HUES64 (cell line): Measurements from ENCODE around the gene LHCGR.
"Not testable (repeated sequence)": the region's sequence is repeated elsewhere in the genome, so short reads cannot be mapped to it uniquely, and the experiment has no call there.

Experiments
- H3K27ac ChIP-seq: 2 replicates; pipeline ENCODE4 v1.7.0; 2013; ENCODE audit warnings: low read depth, low read length, inconsistent platforms
- H3K27me3 ChIP-seq: 2 replicates; pipeline ENCODE4 v1.6.1; 2013; ENCODE audit warnings: mild to moderate bottlenecking, low read length; ENCODE audit not compliant: insufficient read depth
- H3K36me3 ChIP-seq: 2 replicates; pipeline ENCODE4 v1.6.1; 2013; ENCODE audit warnings: mild to moderate bottlenecking, low read length; ENCODE audit not compliant: insufficient read depth
- H3K4me1 ChIP-seq: 2 replicates; pipeline ENCODE4 v1.6.1; 2013; ENCODE audit warnings: mild to moderate bottlenecking, low read length, moderate library complexity; ENCODE audit not compliant: insufficient read depth
- H3K4me3 ChIP-seq: 2 replicates; pipeline ENCODE4 v1.5.1; 2013; ENCODE audit warnings: mild to moderate bottlenecking, low read length, moderate library complexity
- H3K9ac ChIP-seq: 2 replicates; pipeline ENCODE4 v1.6.1; 2013; ENCODE audit warnings: mild to moderate bottlenecking, low read depth, low read length
- H3K9me3 ChIP-seq: 2 replicates; pipeline ENCODE4 v1.6.1; 2013; ENCODE audit warnings: low read depth, low read length; ENCODE audit not compliant: insufficient read depth
- WGBS: fragments of 150-250, 120-280 bp; methylation state at CpG from one replicate; pipeline ENCODE4 v1.1.7; 2013; ENCODE audit warnings: missing lambda C conversion rate; 5-methylcytosine and 5-hydroxymethylcytosine counted together

LHCGR gene

DNA sequence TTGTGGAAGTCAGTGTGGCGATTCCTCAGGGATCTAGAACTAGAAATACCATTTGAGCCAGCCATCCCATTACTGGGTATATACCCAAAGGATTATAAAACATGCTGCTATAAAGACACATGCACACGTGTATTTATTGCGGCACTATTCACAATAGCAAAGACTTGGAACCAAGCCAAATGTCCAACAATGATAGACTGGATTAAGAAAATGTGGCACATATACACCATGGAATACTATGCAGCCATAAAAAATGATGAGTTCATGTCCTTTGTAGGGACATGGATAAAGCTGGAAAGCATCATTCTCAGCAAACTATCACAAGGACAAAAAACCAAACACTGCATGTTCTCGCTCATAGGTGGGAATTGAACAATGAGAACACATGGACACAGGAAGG, 16.3 kb downstream of the LHCGR start:
- H3K27ac ChIP-seq, H3K36me3 ChIP-seq, H3K4me3 ChIP-seq, H3K27me3 ChIP-seq, H3K9ac ChIP-seq, H3K4me1 ChIP-seq, H3K9me3 ChIP-seq: not testable (repeated sequence)
- WGBS, result 83% methylated on average over 1 of the region's 4 CpGs

DNA sequence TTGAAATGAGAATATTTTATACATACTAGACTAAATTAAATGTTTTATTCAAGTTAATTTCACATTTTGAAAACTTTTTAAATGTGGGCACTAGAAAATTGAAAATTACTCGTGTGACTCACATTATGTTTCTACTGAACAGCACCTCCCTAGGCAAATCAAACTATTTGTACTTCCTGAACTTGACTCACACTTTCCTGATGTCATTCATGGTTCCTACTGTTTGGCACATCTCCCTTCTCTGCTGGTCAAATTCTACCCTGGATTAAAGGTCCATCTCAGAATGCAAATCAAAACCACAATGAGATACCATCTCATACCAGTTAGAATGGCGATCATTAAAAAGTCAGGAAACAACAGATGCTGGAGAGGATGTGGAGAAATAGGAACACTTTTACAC, 16.7 kb downstream of the LHCGR start:
- Histone ChIP-seq H3K27ac (no peak overlapping the region), H3K9me3 (no peaks in the 10 kb centered on the region), H3K4me1 (no peaks in the 10 kb centered on the region), H3K36me3 (no peaks in the 10 kb centered on the region), H3K9ac (no peak overlapping the region), H3K4me3 (no peak overlapping the region), H3K27me3 (no peaks in the 10 kb centered on the region)
- 93% methylated on average over 1 of the region's 2 CpGs for WGBS

DNA sequence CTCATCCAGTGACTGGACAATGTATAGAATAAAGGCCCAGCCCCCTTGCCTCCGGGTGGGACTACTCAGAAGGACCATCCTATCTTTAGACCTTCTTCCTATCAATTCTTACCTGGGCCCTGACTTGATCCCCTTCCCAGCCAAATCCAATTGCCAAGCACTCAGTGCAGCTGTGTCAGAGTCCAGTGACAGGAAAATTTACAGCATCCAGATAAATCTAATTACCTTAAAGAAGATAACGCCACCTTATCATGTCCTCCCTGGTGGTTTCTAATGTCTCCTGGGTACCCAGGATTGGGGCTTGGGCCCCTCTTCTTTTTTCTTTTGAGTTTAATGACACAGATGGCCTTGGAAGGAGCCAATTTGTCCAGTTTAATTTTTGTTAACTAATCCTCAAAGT, 19.3 kb downstream of the LHCGR start:
- no peak overlapping the region for H3K9ac ChIP-seq
- no peak overlapping the region for H3K4me3 ChIP-seq
- H3K4me1 ChIP-seq, result peaks cover 6% of the 10 kb centered on the region; the same call in 1 of the 2 replicates
- no peak overlapping the region for H3K27ac ChIP-seq
- 95% methylated on average over 2 of the region's 2 CpGs for WGBS
- H3K27me3 ChIP-seq, result no peaks in the 10 kb centered on the region
- H3K9me3 ChIP-seq, result no peaks in the 10 kb centered on the region
- H3K36me3 ChIP-seq, result no peaks in the 10 kb centered on the region

DNA sequence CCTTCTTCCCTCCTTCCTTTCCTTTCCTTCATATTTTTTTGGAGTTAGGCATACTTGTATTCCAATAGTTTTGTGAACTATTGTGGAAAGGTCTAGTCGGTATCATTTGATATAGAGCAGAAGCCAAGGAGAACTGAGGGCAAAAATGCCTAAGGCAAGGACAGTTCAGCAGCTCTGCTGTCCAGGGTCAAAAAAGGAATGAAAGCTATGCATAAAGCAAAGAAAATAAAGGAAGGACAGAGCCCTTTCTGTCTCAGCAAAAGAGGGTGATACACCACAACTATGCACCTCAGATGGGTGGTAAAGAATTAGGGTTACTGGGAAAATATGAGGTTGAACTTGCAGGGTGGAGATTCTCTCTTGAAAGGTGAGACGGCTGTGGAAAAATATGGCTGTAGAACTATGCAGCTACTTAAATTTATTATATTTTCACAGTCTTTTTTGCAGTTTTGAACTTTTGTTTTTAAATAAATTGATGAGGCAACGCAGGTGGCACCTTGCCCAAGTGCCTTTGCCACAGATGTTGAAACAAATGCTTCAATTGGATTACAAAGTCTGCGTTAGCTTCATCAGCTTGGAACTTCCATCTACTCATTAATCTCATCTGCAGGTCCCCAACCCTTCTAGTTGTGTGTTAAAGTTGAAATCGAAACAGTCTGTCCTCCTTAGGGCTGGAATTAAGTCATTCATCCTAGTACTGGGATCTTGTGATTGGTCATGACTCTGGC, 20.8 kb downstream of the LHCGR start:
- Histone ChIP-seq H3K9ac (no peak overlapping the region), H3K27ac (no peak overlapping the region), H3K9me3 (no peaks in the 10 kb centered on the region), H3K27me3 (no peaks in the 10 kb centered on the region), H3K4me3 (no peak overlapping the region), H3K36me3 (no peaks in the 10 kb centered on the region), H3K4me1 (peaks cover 17% of the 10 kb centered on the region)
- WGBS, result 98% methylated on average over 4 of the region's 5 CpGs

DNA sequence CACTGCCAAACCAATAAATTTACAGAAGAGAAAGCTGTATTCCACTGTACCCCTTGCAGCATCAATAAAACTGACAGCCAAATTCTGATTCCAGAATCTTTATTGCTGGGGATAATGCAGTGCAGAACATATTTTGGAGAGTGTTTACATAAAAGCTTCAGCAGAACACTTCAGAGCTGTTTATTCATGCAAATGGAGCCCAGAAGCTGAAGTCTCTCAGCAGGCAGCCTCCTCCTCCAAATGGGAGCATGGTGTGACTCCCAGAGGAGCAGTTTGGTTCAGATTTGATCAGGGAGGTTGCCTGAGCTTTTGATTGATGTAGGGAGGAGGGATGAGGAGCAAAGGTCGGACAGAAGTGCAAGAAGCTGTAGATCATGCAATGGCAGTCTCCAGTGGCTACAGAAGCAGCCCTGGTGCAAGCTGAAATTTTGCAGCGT, 22.4 kb downstream of the LHCGR start:
- Histone ChIP-seq H3K9ac (no peak overlapping the region), H3K36me3 (no peaks in the 10 kb centered on the region), H3K4me3 (no peak overlapping the region), H3K4me1 (peaks cover 34% of the 10 kb centered on the region), H3K27ac (no peak overlapping the region), H3K27me3 (no peaks in the 10 kb centered on the region), H3K9me3 (no peaks in the 10 kb centered on the region)
- 65% methylated on average over 2 of the region's 2 CpGs for WGBS

DNA sequence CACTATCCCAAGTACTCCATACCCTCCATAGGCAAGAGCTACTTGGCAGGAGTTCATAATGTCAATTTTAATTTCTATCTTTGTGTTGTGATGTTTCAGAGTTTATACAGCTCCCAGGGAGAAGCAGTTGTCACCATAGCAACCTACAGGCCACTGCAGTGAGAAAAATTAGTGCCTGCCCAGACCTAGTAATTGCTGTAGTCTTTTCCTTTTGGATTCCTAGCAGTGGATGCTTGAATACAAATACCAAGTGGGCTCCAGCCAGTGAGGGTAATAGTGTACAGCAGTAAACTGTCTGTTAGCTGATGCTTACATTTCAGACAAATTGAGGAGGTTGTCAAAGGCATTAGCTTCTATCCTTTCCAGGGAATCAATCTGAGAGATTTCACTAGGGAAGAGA, 26.7 kb downstream of the LHCGR start:
- Histone ChIP-seq H3K9me3 (no peaks in the 10 kb centered on the region), H3K27me3 (no peaks in the 10 kb centered on the region), H3K4me3 (no peak overlapping the region), H3K36me3 (no peaks in the 10 kb centered on the region), H3K27ac (no peak overlapping the region), H3K4me1 (peaks cover 36% of the 10 kb centered on the region), H3K9ac (no peak overlapping the region)

DNA sequence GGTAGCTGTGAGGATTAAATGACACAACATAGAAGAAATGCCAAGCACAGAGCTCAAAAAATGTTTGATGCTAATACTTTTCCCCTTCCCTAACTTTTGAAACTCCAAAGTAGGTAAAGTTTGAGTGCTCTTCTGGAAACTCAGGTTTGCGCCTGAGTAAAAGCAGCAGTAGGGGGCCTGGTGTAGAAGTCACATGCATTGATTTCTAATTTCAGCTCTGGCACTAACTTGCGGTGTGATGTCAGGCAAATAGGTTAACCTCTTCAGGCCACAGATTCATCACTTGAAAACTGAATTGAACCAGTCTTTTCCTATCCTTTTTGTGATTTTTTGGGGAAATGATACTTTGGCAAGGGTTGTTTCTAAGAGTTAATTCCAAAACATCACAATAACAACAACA, 27.2 kb downstream of the LHCGR start:
- Histone ChIP-seq H3K27ac (no peak overlapping the region), H3K4me1 (peaks cover 31% of the 10 kb centered on the region), H3K27me3 (no peaks in the 10 kb centered on the region), H3K9ac (no peak overlapping the region), H3K4me3 (no peak overlapping the region), H3K36me3 (no peaks in the 10 kb centered on the region), H3K9me3 (no peaks in the 10 kb centered on the region)
- 83% methylated on average over 2 of the region's 2 CpGs for WGBS

DNA sequence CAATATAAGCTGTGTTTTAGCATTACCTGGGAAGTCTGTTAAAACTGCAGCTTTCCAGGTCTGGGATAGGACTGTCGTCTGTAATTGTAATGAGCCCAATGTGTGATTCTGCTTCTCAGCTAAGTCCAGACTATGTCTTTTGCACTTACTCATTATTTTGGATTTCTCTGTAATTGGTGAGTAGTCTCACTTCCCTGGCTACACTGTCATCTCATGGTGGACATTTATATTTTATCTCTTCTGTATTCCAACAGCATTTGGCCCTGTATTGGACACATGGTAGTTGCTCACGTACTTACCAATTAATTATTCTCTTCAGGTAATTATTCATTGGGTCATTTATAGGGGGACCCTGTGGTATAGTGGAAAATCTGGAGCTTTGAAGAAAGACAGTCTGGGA, 28.0 kb downstream of the LHCGR start:
- H3K27ac ChIP-seq, result no peak overlapping the region
- H3K9me3 ChIP-seq, result no peaks in the 10 kb centered on the region
- WGBS, result 89% methylated on average over 1 of the region's 2 CpGs
- H3K4me3 ChIP-seq, result no peak overlapping the region
- peaks cover 29% of the 10 kb centered on the region for H3K4me1 ChIP-seq
- H3K36me3 ChIP-seq, result no peaks in the 10 kb centered on the region
- no peak overlapping the region for H3K9ac ChIP-seq
- H3K27me3 ChIP-seq, result no peaks in the 10 kb centered on the region

DNA sequence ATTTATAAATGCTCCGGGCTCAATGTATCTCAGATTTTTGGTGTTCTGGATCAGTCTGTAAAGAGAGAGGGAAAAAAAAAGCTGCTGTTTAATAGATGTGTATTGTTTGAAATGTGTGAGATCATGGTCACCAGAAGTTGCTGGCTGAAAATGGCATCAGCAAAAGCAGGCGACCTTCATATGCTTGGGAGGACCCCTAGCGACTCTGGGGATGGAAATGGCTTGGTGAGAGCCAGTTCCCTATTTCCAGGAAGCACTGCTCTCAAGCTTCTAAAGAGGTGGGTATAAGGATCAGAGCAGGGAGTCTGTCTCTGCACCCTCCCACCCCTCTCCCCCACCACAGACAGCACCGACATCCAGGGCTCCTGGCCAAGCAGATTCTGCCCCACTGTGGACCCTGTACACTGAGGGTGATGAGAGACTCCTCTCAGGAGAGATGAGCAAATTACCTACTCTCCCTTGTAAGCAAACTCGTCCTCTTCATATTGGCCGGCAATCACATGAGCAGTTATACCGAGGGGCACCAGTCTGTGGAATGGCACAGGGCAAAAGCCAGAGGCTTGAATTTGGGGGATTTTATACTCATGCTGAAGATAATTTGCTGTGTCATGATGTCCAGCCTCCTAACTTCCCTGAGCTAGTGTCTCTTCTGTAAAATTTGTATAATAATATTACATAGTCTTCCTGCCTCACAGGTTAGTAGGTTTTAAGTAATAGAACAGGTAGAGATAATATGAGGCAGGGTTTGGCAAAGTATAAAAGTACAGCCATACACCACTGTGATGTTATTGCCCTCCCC, 29.6 kb downstream of the LHCGR start:
- Histone ChIP-seq H3K27me3 (no peaks in the 10 kb centered on the region), H3K36me3 (no peaks in the 10 kb centered on the region), H3K4me1 (peaks cover 29% of the 10 kb centered on the region), H3K9ac (no peak overlapping the region), H3K27ac (no peak overlapping the region), H3K4me3 (no peak overlapping the region), H3K9me3 (no peaks in the 10 kb centered on the region)
- WGBS, result 74% methylated on average over 7 of the region's 7 CpGs

DNA sequence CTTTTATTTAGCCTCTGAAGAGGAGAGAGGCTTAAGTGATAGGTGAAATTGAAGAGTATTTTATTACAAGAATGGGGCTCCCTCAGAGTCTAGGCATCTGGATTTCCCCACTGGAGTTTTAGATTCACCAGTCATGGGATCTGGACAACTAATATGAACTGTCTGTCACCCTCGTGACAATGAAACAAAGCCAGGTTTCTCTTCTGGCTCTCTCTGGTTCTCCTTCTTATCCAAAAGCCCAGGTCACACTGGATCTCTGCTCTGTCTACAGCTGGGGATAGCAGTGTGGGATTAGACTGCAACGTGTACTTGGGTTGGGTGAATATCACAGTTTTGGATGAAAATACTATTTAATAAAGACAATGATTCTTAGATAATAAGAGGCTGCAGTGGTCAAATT, 31.2 kb downstream of the LHCGR start:
- H3K4me3 ChIP-seq, result no peak overlapping the region
- no peaks in the 10 kb centered on the region for H3K9me3 ChIP-seq
- 78% methylated on average over 2 of the region's 2 CpGs for WGBS
- no peaks in the 10 kb centered on the region for H3K36me3 ChIP-seq
- no peaks in the 10 kb centered on the region for H3K27me3 ChIP-seq
- H3K27ac ChIP-seq, result no peak overlapping the region
- H3K4me1 ChIP-seq, result peaks cover 23% of the 10 kb centered on the region; the same call in 1 of the 2 replicates
- no peak overlapping the region for H3K9ac ChIP-seq

DNA sequence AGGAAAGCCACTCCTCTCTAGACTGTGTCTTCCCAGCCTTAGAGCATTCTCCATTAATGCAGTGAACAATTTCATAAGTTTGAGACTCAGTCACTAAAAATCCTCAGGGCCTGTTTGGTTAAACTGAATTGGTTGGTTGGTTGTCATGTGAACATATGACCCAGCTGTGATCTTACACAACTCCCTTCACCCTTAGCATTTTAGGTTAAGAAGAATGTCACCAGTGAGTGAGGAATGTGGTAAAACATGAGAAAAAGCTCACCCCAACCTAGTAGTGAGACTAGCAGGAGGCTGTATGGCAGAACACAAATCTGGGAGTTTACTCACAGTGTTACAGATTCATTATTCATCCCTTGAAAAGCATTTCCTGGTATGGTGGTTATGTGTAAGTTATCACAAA, 32.4 kb downstream of the LHCGR start:
- H3K27ac ChIP-seq, result no peak overlapping the region
- H3K9me3 ChIP-seq, result no peaks in the 10 kb centered on the region
- no peaks in the 10 kb centered on the region for H3K36me3 ChIP-seq

More for the DNA sequence above, 32.4 kb downstream of the LHCGR start:
- no peak overlapping the region for H3K9ac ChIP-seq
- no peaks in the 10 kb centered on the region for H3K27me3 ChIP-seq
- peaks cover 13% of the 10 kb centered on the region; the same call in 1 of the 2 replicates for H3K4me1 ChIP-seq
- no peak overlapping the region for H3K4me3 ChIP-seq
